OCI-LY3 (cell line): Measurements from ENCODE around the gene SYTL5.
"Not testable (repeated sequence)": the region's sequence is repeated elsewhere in the genome, so short reads cannot be mapped to it uniquely, and the experiment has no call there.

Source experiments
- H2AFZ ChIP-seq: fragments of 200-600, 300-600 bp; shearing (Covaris generic); 2 replicates; pipeline ENCODE4 v1.6.0; 2014; ENCODE audit warnings: antibody characterized with exemption, low read depth, low read length
- H3K27ac ChIP-seq: fragments of 200-600, 300-600 bp; sonication (generic); 2 replicates; pipeline ENCODE4 v1.5.1; 2014; ENCODE audit warnings: mild to moderate bottlenecking, low read length, moderate library complexity, mixed read lengths
- H3K27me3 ChIP-seq: fragments of 200-600, 300-600 bp; sonication (generic); 2 replicates; pipeline ENCODE4 v1.6.1; 2014; ENCODE audit warnings: low read depth, low read length, mixed read lengths
- H3K36me3 ChIP-seq: fragments of 200-600, 300-600 bp; sonication (generic); replicated peaks from 2 replicates; pipeline ENCODE3; 2014; ENCODE audit warnings: low read depth, low read length, mixed read lengths
- H3K4me1 ChIP-seq: fragments of 300-600, 200-600 bp; sonication (generic); 2 replicates; pipeline ENCODE4 v1.6.1; 2014; ENCODE audit warnings: low read length, mixed read lengths
- H3K4me2 ChIP-seq: fragments of 200-600, 300-600 bp; sonication (generic); 2 replicates; pipeline ENCODE4 v1.6.1; 2014; ENCODE audit warnings: low read length, mixed read lengths
- H3K4me3 ChIP-seq: fragments of 300-600, 200-600 bp; sonication (generic); 2 replicates; pipeline ENCODE4 v1.5.1; 2014; ENCODE audit warnings: antibody characterized with exemption, mild to moderate bottlenecking, low read length, moderate library complexity
- H3K79me2 ChIP-seq: fragments of 300-600, 200-600 bp; shearing (Covaris generic); 2 replicates; pipeline ENCODE4 v1.6.1; 2014; ENCODE audit warnings: mild to moderate bottlenecking, low read length, mixed read lengths
- H3K9ac ChIP-seq: fragments of 300-600, 200-600 bp; shearing (Covaris generic); 2 replicates; pipeline ENCODE4 v1.6.0; 2014; ENCODE audit warnings: mild to moderate bottlenecking, low read length, moderate library complexity
- H3K9me3 ChIP-seq: fragments of 200-600, 300-600 bp; shearing (Covaris generic); 2 replicates; pipeline ENCODE4 v1.6.1; 2014; ENCODE audit warnings: low read length, mixed read lengths; ENCODE audit not compliant: insufficient read depth
- H4K20me1 ChIP-seq: fragments of 200-600, 300-600 bp; sonication (generic); 2 replicates; pipeline ENCODE4 v1.6.1; 2016; ENCODE audit warnings: low read length, mixed read lengths; ENCODE audit not compliant: insufficient read depth
- CTCF ChIP-seq: fragments of 200-600, 300-600 bp; sonication (generic); IDR thresholded peaks from 2 replicates; pipeline ENCODE4 v1.5.1; 2014; ENCODE audit warnings: antibody characterized with exemption, low read length, low read depth
- EZH2phosphoT487 ChIP-seq: fragments of 200-600 bp; shearing (Covaris generic); IDR thresholded peaks from 2 replicates; pipeline ENCODE4 v1.6.1; 2018; ENCODE audit warnings: antibody characterized with exemption, mixed run types, low read depth

The SYTL5 gene

GRCh38 chrX:37986893-37987292 is 19.5 kb upstream of the SYTL5 start:
- no peak overlapping the region for H3K27ac ChIP-seq
- H3K9ac ChIP-seq: no peak overlapping the region
- H3K4me2 ChIP-seq: no peak overlapping the region
- no peak overlapping the region for H2AFZ ChIP-seq
- H3K27me3 ChIP-seq: no peaks in the 10 kb centered on the region
- TF ChIP-seq EZH2phosphoT487 (no peak), CTCF (no peak)
- H3K4me3 ChIP-seq: no peak overlapping the region
- no peaks in the 10 kb centered on the region for H4K20me1 ChIP-seq
- H3K36me3 ChIP-seq: no peaks in the 10 kb centered on the region
- no peaks in the 10 kb centered on the region for H3K79me2 ChIP-seq
- no peaks in the 10 kb centered on the region for H3K9me3 ChIP-seq
- H3K4me1 ChIP-seq: no peaks in the 10 kb centered on the region

GRCh38 chrX:37989304-37989703 is 17.0 kb upstream of the SYTL5 start:
- H4K20me1 ChIP-seq: no peaks in the 10 kb centered on the region
- no peak overlapping the region for H3K9ac ChIP-seq
- H3K27ac ChIP-seq: no peak overlapping the region
- no peaks in the 10 kb centered on the region for H3K27me3 ChIP-seq
- no peak for TF ChIP-seq CTCF
- TF ChIP-seq EZH2phosphoT487: no peak
- H2AFZ ChIP-seq: no peak overlapping the region
- no peak overlapping the region for H3K4me2 ChIP-seq
- no peaks in the 10 kb centered on the region for H3K4me1 ChIP-seq
- H3K36me3 ChIP-seq: no peaks in the 10 kb centered on the region
- no peak overlapping the region for H3K4me3 ChIP-seq
- no peaks in the 10 kb centered on the region for H3K9me3 ChIP-seq
- H3K79me2 ChIP-seq: no peaks in the 10 kb centered on the region

- H3K9ac ChIP-seq, H3K4me1 ChIP-seq, H3K4me3 ChIP-seq, H4K20me1 ChIP-seq, H2AFZ ChIP-seq, H3K79me2 ChIP-seq, H3K4me2 ChIP-seq, H3K27ac ChIP-seq, H3K36me3 ChIP-seq, H3K27me3 ChIP-seq, H3K9me3 ChIP-seq: not testable (repeated sequence)
Observed at GRCh38 chrX:37991303-37991702, 15.1 kb upstream of the SYTL5 start.

GRCh38 chrX:37993176-37993575 is 13.2 kb upstream of the SYTL5 start:
- Histone ChIP-seq H3K79me2 (no peaks in the 10 kb centered on the region), H4K20me1 (no peaks in the 10 kb centered on the region), H3K36me3 (no peaks in the 10 kb centered on the region), H3K4me2 (no peak overlapping the region), H3K27me3 (no peaks in the 10 kb centered on the region), H2AFZ (no peak overlapping the region), H3K9ac (no peak overlapping the region), H3K9me3 (no peaks in the 10 kb centered on the region), H3K4me1 (no peaks in the 10 kb centered on the region), H3K27ac (no peak overlapping the region), H3K4me3 (no peak overlapping the region)
- no peak for TF ChIP-seq CTCF
- no peak for TF ChIP-seq EZH2phosphoT487
